Memory B cell (primary cell): ENCODE measurements around the gene BRDT.
"Not testable (repeated sequence)": the region's sequence is repeated elsewhere in the genome, so short reads cannot be mapped to it uniquely, and the experiment has no call there.

ENCODE experiments used
- ATAC-seq: fragments of 150-1000 bp; cut with Tn5 transposase; 2 replicates; pipeline ENCODE4 v1.10.0; 2021; ENCODE audit warnings: low read depth, mild to moderate bottlenecking, moderate library complexity
- DNase-seq, 2 donors: peaks; one replicate each; pipeline ENCODE4 v3.0.0; 2022; ENCODE audit warnings: low spot score in 2 of 2
- H3K27ac Mint-ChIP-seq: one replicate; pipeline ENCODE4 v1.8.0; 2022; ENCODE audit warnings: mild to moderate bottlenecking, moderate library complexity, mixed read lengths
- H3K27me3 Mint-ChIP-seq: one replicate; pipeline ENCODE4 v1.8.0; 2022; ENCODE audit warnings: mixed read lengths
- H3K36me3 Mint-ChIP-seq: one replicate; pipeline ENCODE4 v1.8.0; 2022; ENCODE audit warnings: mild to moderate bottlenecking, mixed read lengths
- H3K4me1 Mint-ChIP-seq: one replicate; pipeline ENCODE4 v1.8.0; 2022; ENCODE audit warnings: mixed read lengths
- H3K4me3 Mint-ChIP-seq: one replicate; pipeline ENCODE4 v1.8.0; 2022; ENCODE audit warnings: mild to moderate bottlenecking, moderate library complexity, mixed read lengths
- H3K9me3 Mint-ChIP-seq: one replicate; pipeline ENCODE4 v1.8.0; 2022; ENCODE audit warnings: mixed read lengths

The BRDT gene

GRCh38 chr1:92026042-92026441 lies 76.8 kb downstream of the BRDT start:
- not testable (repeated sequence) for ATAC-seq, H3K4me1 Mint-ChIP-seq, H3K27ac Mint-ChIP-seq, H3K9me3 Mint-ChIP-seq, H3K36me3 Mint-ChIP-seq, DNase-seq, H3K4me3 Mint-ChIP-seq
- peaks cover 15% of the 10 kb centered on the region for H3K27me3 Mint-ChIP-seq

DNA sequence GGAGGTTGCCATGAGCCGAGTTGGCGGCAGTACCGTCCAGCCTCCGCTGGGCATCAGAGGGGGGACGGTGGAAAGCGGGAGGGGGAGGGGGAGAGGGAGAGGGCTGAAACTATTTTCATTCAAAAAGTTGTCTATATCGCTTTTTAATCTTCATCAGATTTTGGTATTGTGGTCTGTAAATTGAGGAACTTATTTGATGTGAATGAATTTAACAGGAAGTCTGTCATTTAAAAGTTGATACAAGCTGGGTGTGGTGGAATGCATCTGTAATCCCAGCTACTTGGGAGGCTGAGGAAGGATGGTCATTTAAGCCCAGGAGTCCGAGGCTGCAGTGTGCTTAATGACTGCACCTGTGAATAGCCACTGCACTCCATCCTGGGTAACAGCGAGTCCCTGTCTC lies 77.6 kb downstream of the BRDT start:
- no peak for ATAC-seq
- Mint-ChIP-seq H3K4me3 (no peak overlapping the region), H3K27ac (no peak overlapping the region), H3K9me3 (peaks cover 1% of the 10 kb centered on the region), H3K27me3 (peaks cover 18% of the 10 kb centered on the region), H3K4me1 (peaks cover 3% of the 10 kb centered on the region), H3K36me3 (no peaks in the 10 kb centered on the region)
- no peak for DNase-seq

- Mint-ChIP-seq H3K36me3 (no peaks in the 10 kb centered on the region), H3K27ac (no peak overlapping the region), H3K4me3 (peak overlapping the region; percentile 4), H3K4me1 (peaks cover 3% of the 10 kb centered on the region), H3K27me3 (peaks cover 15% of the 10 kb centered on the region), H3K9me3 (no peaks in the 10 kb centered on the region)
- ATAC-seq (no peak), DNase-seq (no peak)
Measured at GRCh38 chr1:92029241-92029922, 80.2 kb downstream of the BRDT start.

- H3K9me3 Mint-ChIP-seq, result no peaks in the 10 kb centered on the region
- no peaks in the 10 kb centered on the region for H3K36me3 Mint-ChIP-seq
- DNase-seq, result no peak
- H3K4me1 Mint-ChIP-seq, result peaks cover 3% of the 10 kb centered on the region
- peaks cover 17% of the 10 kb centered on the region for H3K27me3 Mint-ChIP-seq
- no peak for ATAC-seq
- H3K27ac Mint-ChIP-seq, result no peak overlapping the region
- H3K4me3 Mint-ChIP-seq, result peak overlapping the region; percentile 46
Measured at GRCh38 chr1:92030656-92031107, 81.5 kb downstream of the BRDT start.

GRCh38 chr1:92031281-92032110 lies 82.3 kb downstream of the BRDT start:
- H3K27ac Mint-ChIP-seq, result no peak overlapping the region
- peaks cover 3% of the 10 kb centered on the region for H3K4me1 Mint-ChIP-seq
- no peaks in the 10 kb centered on the region for H3K36me3 Mint-ChIP-seq
- no peak overlapping the region for H3K4me3 Mint-ChIP-seq
- ATAC-seq (no peak), DNase-seq (no peak)
- H3K9me3 Mint-ChIP-seq, result no peaks in the 10 kb centered on the region
- H3K27me3 Mint-ChIP-seq, result peaks cover 19% of the 10 kb centered on the region

- ATAC-seq, result no peak
- H3K4me1 Mint-ChIP-seq, result no peaks in the 10 kb centered on the region
- no peak overlapping the region for H3K4me3 Mint-ChIP-seq
- H3K36me3 Mint-ChIP-seq, result no peaks in the 10 kb centered on the region
- no peaks in the 10 kb centered on the region for H3K9me3 Mint-ChIP-seq
- DNase-seq, result no peak
- H3K27me3 Mint-ChIP-seq, result peaks cover 12% of the 10 kb centered on the region
- no peak overlapping the region for H3K27ac Mint-ChIP-seq
Measured at GRCh38 chr1:92037400-92037799, 88.2 kb downstream of the BRDT start.

GRCh38 chr1:92038695-92039346 lies 89.6 kb downstream of the BRDT start:
- no peaks in the 10 kb centered on the region for H3K36me3 Mint-ChIP-seq
- no peaks in the 10 kb centered on the region for H3K4me1 Mint-ChIP-seq
- H3K27me3 Mint-ChIP-seq, result peaks cover 10% of the 10 kb centered on the region
- ATAC-seq (no peak), DNase-seq (no peak)
- H3K9me3 Mint-ChIP-seq, result no peaks in the 10 kb centered on the region
- H3K27ac Mint-ChIP-seq, result no peak overlapping the region
- no peak overlapping the region for H3K4me3 Mint-ChIP-seq

- peaks cover 8% of the 10 kb centered on the region for H3K27me3 Mint-ChIP-seq
- H3K9me3 Mint-ChIP-seq, result no peaks in the 10 kb centered on the region
- no peaks in the 10 kb centered on the region for H3K36me3 Mint-ChIP-seq
- H3K27ac Mint-ChIP-seq, result no peak overlapping the region
- ATAC-seq, result no peak
- no peaks in the 10 kb centered on the region for H3K4me1 Mint-ChIP-seq
- no peak for DNase-seq
- H3K4me3 Mint-ChIP-seq, result no peak overlapping the region
Measured at GRCh38 chr1:92040971-92041370, 91.8 kb downstream of the BRDT start.

GRCh38 chr1:92043621-92044020 lies 94.4 kb downstream of the BRDT start:
- no peaks in the 10 kb centered on the region for H3K4me1 Mint-ChIP-seq
- H3K9me3 Mint-ChIP-seq, result no peaks in the 10 kb centered on the region
- H3K27ac Mint-ChIP-seq, result no peak overlapping the region
- peaks cover 3% of the 10 kb centered on the region for H3K27me3 Mint-ChIP-seq
- DNase-seq, result no peak
- H3K4me3 Mint-ChIP-seq, result no peak overlapping the region
- no peak for ATAC-seq
- no peaks in the 10 kb centered on the region for H3K36me3 Mint-ChIP-seq

DNA sequence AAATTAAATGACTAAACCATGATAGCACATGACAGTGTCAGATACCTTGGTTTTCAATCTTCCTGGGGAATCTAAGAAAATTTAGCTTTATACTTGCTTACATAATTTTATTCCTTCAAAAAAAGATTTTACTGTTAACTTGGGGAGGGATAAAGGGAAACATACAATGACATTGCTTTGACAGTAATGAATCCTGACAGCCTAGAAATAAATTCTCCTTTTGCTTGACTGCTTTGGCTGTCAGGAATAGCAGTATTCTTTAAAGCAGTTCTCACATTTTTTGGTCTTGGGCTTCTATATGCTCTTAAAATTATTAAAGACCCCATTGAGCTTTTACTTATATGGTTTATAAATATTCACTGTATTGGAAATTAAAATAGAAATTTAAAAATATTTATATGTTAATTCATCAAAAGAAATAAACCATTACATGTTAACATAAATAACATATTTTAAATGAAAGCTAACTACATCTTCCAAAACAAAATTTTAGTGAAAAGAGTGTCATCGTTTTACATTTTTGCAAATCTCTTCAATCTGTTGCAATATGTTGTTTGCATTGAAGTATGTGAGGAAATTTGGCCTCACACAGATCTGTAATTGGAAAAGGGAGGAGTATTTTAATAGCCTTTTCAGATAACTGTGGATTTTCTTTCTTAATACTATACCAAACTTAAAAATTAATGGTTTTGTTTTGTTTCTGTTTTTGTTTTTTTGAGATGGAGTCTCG lies 96.7 kb downstream of the BRDT start:
- Mint-ChIP-seq H3K27ac (no peak overlapping the region), H3K9me3 (no peaks in the 10 kb centered on the region), H3K36me3 (no peaks in the 10 kb centered on the region), H3K4me3 (no peak overlapping the region), H3K4me1 (no peaks in the 10 kb centered on the region), H3K27me3 (no peaks in the 10 kb centered on the region)
- ATAC-seq, result no peak
- no peak for DNase-seq

DNA sequence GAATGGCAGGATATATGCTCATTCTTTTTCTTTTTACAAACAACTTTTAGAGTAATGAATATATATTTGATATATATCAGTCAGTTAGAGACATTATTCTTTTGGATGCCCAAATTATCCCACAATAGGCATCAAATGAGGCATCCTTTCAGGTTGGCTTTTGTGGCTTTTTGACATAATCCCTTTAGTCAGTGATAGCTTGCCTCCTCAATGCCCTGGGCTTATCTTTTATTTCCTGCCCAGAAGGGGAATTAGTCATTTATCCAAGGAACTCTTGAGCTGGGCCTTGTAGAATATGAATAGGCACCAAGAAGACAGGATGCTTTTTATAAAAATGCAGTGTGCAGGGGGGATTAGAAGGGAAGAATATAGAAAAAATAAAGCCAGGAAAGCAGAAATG lies 102.7 kb downstream of the BRDT start:
- ATAC-seq (no peak), DNase-seq (no peak)
- Mint-ChIP-seq H3K36me3 (no peaks in the 10 kb centered on the region), H3K9me3 (no peaks in the 10 kb centered on the region), H3K4me3 (no peak overlapping the region), H3K27me3 (peaks cover 6% of the 10 kb centered on the region), H3K27ac (no peak overlapping the region), H3K4me1 (no peaks in the 10 kb centered on the region)
